AG10803 (cell line): Measurements from ENCODE around the gene SGK1.
"Not testable (repeated sequence)": the region's sequence is repeated elsewhere in the genome, so short reads cannot be mapped to it uniquely, and the experiment has no call there.

ENCODE experiments used
- DNase-seq: peaks from one replicate; pipeline ENCODE4 v3.0.0; 2010; ENCODE audit warnings: low read depth
- H3K4me3 ChIP-seq: 2 replicates; pipeline ENCODE4 v1.5.1; 2011; ENCODE audit warnings: mild to moderate bottlenecking, low read length, control low read depth
- CTCF ChIP-seq: conservative IDR thresholded peaks from 2 replicates; pipeline ENCODE4 v1.5.1; 2011; ENCODE audit warnings: mild to moderate bottlenecking, low read length, control low read depth, inconsistent platforms

Gene SGK1

GRCh38 chr6:134193536-134194498 lies 124.1 kb downstream of the SGK1 start:
- no peak for TF ChIP-seq CTCF
- DNase-seq: no peak
- no peak overlapping the region for H3K4me3 ChIP-seq

DNA sequence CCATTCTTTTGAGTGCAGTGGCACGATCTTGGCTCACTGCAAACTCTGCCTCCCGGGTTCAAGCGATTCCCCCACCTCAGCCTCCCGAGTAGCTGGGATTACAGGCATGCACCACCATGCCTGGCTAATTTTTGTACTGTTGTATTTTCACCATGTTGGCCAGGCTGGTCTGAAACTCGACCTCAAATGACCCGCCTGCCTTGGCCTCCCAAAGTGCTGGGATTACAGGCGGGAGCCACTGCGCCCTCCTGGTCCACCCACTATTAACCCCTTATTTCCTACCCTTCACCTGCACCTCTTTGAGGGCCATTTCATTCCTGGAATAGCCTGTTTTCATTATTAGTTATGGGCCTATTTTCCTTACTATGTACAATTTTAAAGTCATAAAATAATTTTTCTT lies 125.3 kb downstream of the SGK1 start:
- not testable (repeated sequence) for DNase-seq, H3K4me3 ChIP-seq

GRCh38 chr6:134190883-134191282 lies 127.0 kb downstream of the SGK1 start:
- no peak overlapping the region for H3K4me3 ChIP-seq
- no peak for DNase-seq
- TF ChIP-seq CTCF: no peak

- no peak for TF ChIP-seq CTCF
- H3K4me3 ChIP-seq: no peak overlapping the region
- no peak for DNase-seq
Observed at GRCh38 chr6:134187751-134188150, 130.2 kb downstream of the SGK1 start.

DNA sequence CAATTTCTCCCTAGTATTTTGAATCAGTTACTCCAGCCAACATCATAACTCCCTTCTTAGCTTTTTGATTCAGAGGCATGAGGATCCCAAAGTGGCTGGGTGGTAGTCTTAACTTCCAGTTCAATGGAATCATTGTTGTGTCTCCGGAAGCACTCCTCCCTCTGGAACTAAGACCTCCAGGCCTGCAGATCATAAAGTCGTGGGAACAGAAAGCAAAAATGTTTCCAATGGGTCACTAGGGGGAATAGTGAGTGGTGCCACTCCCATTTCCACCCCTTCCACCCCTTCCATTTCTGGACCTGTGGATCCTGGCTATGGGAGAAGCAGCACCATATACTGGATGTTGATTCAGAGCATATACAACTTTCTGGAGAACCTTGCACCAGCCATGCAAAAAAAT lies 130.8 kb downstream of the SGK1 start:
- no peak for DNase-seq
- H3K4me3 ChIP-seq: no peak overlapping the region
- no peak for TF ChIP-seq CTCF

DNA sequence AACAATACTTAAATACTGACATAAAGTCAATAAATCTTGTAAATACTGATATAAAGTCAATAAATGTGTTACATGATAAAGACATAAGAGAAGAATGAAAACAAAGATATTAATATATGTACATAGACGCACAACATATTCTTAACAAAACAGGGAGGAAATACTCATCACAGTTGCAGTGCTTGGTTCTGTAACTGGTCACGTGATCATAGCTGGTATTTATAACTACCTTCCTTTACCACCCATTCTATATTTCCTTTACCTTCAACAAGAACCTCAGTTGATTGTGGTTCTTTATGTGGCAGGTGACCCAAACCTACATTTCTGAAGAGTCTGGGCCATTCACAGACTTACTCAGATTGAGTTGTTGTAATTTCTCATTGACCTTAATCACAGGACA lies 131.6 kb downstream of the SGK1 start:
- TF ChIP-seq CTCF: no peak
- DNase-seq: no peak
- no peak overlapping the region for H3K4me3 ChIP-seq

DNA sequence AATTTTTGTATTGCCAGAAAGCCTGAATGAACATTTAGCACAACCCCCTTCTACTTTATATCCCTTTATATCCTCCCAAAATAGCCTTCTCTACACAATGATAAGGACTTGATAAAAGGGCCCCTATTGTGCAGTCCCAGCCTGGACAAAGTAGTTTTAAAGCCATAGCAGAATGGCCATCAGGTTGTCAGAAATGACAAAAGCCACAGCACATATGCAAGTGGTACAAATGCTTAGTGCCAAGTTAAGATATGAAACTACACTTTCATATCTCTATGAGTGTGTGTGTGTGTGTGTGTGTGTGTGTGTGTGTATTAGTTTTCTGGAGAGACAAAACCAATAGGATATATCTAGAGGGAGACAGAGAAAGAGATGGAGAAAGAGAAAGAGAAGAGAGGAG lies 132.6 kb downstream of the SGK1 start:
- TF ChIP-seq CTCF: no peak
- H3K4me3 ChIP-seq: no peak overlapping the region
- DNase-seq: no peak
